ENCODE measurements around the gene PHF12.
"Not testable (repeated sequence)": the region's sequence is repeated elsewhere in the genome, so short reads cannot be mapped to it uniquely, and the experiment has no call there.

DNA sequence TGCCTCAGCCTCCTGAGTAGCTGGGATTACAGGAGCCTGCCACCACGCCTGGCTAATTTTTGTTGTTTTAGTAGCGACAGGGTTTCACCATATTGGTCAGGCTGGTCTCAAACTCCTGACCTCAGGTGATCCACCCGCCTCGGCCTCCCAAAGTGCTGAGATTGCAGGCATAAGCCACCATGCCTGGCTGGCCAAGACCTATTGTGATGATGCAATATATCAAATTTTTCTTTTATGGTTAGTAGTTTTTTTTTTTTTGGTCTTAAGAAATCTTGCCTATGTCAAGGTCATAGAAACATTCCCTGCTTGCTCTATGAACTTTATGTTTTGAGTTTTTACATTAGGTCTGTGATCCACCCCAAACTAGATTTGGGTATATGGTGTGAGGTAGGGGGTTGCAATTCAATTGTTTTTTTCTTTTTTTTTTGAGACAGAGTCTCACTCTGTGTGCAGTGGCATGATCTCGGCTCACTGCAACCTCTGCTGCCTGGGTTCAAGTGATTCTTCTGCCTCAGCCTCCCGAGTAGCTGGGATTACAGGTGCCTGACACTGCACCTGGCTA lies 74.1 kb downstream of the PHF12 start:
- not testable (repeated sequence) for TF ChIP-seq EZH2 (IDR thresholded peaks at IDR 0.05; ENCODE audit: low read length, missing control alignments)
- TF ChIP-seq, protein P1, sequence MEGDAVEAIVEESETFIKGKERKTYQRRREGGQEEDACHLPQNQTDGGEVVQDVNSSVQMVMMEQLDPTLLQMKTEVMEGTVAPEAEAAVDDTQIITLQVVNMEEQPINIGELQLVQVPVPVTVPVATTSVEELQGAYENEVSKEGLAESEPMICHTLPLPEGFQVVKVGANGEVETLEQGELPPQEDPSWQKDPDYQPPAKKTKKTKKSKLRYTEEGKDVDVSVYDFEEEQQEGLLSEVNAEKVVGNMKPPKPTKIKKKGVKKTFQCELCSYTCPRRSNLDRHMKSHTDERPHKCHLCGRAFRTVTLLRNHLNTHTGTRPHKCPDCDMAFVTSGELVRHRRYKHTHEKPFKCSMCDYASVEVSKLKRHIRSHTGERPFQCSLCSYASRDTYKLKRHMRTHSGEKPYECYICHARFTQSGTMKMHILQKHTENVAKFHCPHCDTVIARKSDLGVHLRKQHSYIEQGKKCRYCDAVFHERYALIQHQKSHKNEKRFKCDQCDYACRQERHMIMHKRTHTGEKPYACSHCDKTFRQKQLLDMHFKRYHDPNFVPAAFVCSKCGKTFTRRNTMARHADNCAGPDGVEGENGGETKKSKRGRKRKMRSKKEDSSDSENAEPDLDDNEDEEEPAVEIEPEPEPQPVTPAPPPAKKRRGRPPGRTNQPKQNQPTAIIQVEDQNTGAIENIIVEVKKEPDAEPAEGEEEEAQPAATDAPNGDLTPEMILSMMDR (conservative IDR thresholded peaks at IDR 0.05 in 1 of 2, IDR thresholded peaks at IDR 0.05 in 1 of 2; ENCODE audit: low read depth in 1 of 2, low read length in 2 of 2), result not testable (repeated sequence)
